Thymus (tissue), 11 donors: ENCODE measurements around the gene LAMA3. TPM values are rescaled to one million over a fixed set of nuclear protein-coding genes. Genes with fewer than 3 reads are reported as not detected.

Experiments used
- DNase-seq, 9 donors: peaks; one replicate each; pipeline ENCODE4 v3.0.0-alpha.2; 2013; ENCODE audit warnings: low spot score in 9 of 9, low read depth in 6 of 9, missing footprints in 1 of 9
- H3K27ac ChIP-seq, 2 donors: one replicate each; pipeline ENCODE4 v1.5.1; 2013; ENCODE audit warnings: control low read depth in 1 of 2, low read depth in 1 of 2, low read length in 1 of 2, mild to moderate bottlenecking in 1 of 2, moderate library complexity in 1 of 2
- H3K27me3 ChIP-seq, 2 donors: one replicate each; pipeline ENCODE4 v1.5.1; 2013; ENCODE audit warnings: low read length in 1 of 2; ENCODE audit not compliant: control insufficient read depth in 2 of 2, insufficient read depth in 1 of 2
- H3K36me3 ChIP-seq, 2 donors: one replicate each; pipeline ENCODE4 v1.5.1; 2013; ENCODE audit warnings: low read length in 1 of 2, mild to moderate bottlenecking in 1 of 2, moderate library complexity in 1 of 2; ENCODE audit not compliant: control insufficient read depth in 2 of 2, insufficient read depth in 2 of 2
- H3K4me1 ChIP-seq, 2 donors: one replicate each; pipeline ENCODE4 v1.5.1; 2013; ENCODE audit warnings: low read length in 2 of 2; ENCODE audit not compliant: control insufficient read depth in 2 of 2, insufficient read depth in 2 of 2
- H3K4me3 ChIP-seq, 2 donors: one replicate each; pipeline ENCODE4 v1.5.1; 2013; ENCODE audit warnings: low read length in 2 of 2, control low read depth in 1 of 2, mild to moderate bottlenecking in 1 of 2
- H3K9me3 ChIP-seq, 2 donors: one replicate each; pipeline ENCODE4 v1.5.1; 2013; ENCODE audit warnings: low read length in 1 of 2, mild to moderate bottlenecking in 1 of 2; ENCODE audit not compliant: control insufficient read depth in 2 of 2, insufficient read depth in 1 of 2
- WGBS: extraction: QIAGEN DNeasy Blood & Tissue Kit; methylation state at CpG from one replicate; pipeline ENCODE4 v1.1.7; 2013; 5-methylcytosine and 5-hydroxymethylcytosine counted together
- polyA plus RNA-seq: library from polyadenylated mRNA; stranded (reverse); fragments of 200-250 nt; gene quantifications from one replicate; pipeline ENCODE4 v1.2.3, GENCODE V29; 2013
- total RNA-seq: library from RNA; stranded (reverse); fragments of 120-200 nt; gene quantifications from one replicate; pipeline ENCODE4 v1.2.4, GENCODE V29; 2013
- donor health status: healthy.

LAMA3 gene
- total and polyA plus RNA-seq, 2 donors: 8.9 to 50.1 TPM

DNA sequence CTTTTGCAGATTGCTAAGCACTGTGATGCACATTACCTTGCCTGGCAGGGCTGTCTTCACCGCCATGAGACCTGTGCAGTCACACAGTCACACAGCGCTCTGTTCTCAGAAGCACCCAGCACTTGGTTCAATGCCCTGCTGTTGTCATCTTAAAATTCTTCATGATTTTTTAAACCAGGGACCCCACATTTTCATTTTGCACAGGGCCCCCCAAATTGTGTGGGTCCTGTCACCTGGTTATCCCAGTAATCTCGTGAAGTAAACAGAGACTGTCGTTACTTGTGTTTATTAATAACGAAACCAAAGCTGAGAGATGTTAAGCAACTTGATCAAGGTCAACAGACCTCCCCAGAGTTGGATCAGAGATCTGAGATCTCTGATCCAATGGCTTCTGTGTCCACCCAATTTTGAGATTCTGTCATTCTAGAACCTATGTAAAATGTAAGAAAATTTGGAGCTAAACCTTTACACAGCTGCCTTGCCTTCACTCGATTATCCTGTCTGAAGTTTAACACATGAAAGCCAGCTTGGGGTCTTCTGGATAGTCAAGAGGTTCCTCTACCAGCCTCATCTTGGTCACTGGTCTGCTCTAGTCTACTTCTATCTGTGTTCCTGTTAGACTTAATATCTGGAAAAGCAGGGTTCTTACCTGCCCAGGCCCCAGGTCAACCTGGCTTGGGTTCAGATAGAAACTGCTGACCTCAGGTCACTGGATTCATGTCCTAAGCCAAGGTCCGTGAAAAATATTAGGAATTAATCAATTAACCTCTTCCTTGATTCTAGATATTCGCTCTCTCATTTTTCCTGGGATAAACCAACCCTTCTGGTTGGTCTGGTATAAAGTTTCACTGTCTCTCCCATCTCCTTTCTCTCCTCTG, 311.6 kb downstream of the LAMA3 start:
- no peak overlapping the region for H3K4me3 ChIP-seq
- H3K9me3 ChIP-seq: no peaks in the 10 kb centered on the region
- no peaks in the 10 kb centered on the region for H3K4me1 ChIP-seq
- no peaks in the 10 kb centered on the region for H3K36me3 ChIP-seq
- 97% methylated on average over 8 of the region's 8 CpGs for WGBS
- no peak for DNase-seq
- no peaks in the 10 kb centered on the region for H3K27me3 ChIP-seq
- H3K27ac ChIP-seq: no peak overlapping the region

DNA sequence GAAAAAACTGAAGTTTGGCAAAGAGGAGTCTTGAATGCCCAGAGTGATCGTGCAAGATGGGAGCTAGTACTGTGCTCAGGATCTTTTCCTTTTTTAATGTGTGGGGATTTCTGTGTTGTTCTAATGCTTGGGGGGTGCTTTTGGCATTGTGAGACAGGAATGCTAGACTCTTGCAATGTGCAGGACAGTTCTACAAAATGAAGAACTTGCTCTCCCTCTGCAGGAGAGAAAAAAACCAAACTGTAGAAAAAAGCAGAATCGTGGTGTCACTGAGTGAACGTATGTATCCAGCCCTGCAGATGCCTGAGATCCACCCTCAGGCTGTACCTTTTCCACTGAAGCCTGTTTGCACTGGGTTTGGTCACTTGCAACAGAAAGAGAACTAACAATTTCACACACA, 313.2 kb downstream of the LAMA3 start:
- no peak overlapping the region for H3K27ac ChIP-seq
- DNase-seq: no peak
- H3K4me3 ChIP-seq: no peak overlapping the region
- H3K27me3 ChIP-seq: no peaks in the 10 kb centered on the region
- WGBS: 65% methylated on average over 3 of the region's 3 CpGs
- no peaks in the 10 kb centered on the region for H3K9me3 ChIP-seq
- no peaks in the 10 kb centered on the region for H3K4me1 ChIP-seq
- no peaks in the 10 kb centered on the region for H3K36me3 ChIP-seq

DNA sequence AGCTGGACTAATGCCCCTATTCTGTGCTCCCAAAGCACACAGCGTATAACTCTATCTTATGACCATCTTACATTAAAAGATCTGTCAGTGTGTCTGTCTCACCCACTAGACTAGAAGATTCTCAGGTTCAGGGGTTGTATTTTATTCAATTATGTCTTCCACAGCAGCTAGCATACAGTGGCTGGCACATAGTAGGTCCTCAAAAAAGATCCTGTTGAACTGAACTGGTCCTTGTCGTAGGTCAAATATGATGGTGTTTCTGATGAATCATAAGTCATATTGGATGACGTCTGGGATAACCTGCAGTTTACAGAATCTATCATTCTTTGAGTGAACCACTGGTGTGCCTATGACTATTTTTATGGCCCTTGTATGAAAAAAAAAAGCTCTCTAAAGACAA, 314.0 kb downstream of the LAMA3 start:
- H3K4me1 ChIP-seq: no peaks in the 10 kb centered on the region
- H3K9me3 ChIP-seq: no peaks in the 10 kb centered on the region
- no peaks in the 10 kb centered on the region for H3K36me3 ChIP-seq
- no peak overlapping the region for H3K4me3 ChIP-seq
- no peaks in the 10 kb centered on the region for H3K27me3 ChIP-seq
- WGBS: 98% methylated on average over 3 of the region's 3 CpGs
- no peak for DNase-seq
- H3K27ac ChIP-seq: no peak overlapping the region

DNA sequence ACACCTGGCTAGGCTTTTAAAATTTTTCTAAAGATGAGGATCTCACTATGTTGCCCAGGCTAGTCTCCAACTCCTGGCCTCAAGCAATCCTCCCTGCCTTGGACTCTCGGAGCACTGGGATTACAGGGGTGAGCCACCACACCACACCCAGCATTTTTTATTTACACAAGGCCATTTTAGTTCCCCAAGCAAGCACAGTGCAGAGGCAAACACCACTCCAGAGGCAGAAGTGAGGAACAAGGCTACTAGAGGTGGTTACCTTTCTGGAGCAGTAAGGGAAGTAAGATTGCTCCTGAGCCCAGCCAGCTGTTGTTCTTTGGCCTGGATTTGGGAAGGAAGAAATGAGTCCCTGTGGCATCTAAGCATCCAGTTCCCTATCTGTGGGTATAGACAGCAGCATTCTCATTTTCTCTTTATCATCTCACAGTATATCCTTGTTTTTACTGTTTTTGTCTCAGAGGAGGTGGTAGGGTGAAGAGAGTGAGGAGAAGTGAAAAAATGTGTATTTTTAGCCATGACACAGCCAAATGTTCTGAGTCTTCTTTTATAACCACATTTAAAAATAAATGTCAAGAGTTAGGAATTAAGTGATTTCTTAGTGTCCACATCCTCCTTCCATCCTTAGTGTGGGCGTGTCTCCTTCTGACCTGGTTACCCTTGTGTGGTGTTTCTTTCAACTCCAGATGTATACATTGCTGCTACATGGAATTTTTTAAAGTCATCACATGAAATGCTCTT, 314.8 kb downstream of the LAMA3 start:
- H3K27ac ChIP-seq: no peak overlapping the region
- H3K36me3 ChIP-seq: no peaks in the 10 kb centered on the region
- no peaks in the 10 kb centered on the region for H3K27me3 ChIP-seq
- no peak overlapping the region for H3K4me3 ChIP-seq
- H3K9me3 ChIP-seq: no peaks in the 10 kb centered on the region
- peaks cover under 1 to 1% of the 10 kb centered on the region in 2 donors for H3K4me1 ChIP-seq
- WGBS: 97% methylated on average over 2 of the region's 2 CpGs
- no peak for DNase-seq

Other genes with a start within 250 kb of the LAMA3 start
- gene RIOK3, start 236.2 kb upstream of the LAMA3 start, total RNA-seq: 34.8 TPM
- gene RIOK3, start 236.2 kb upstream of the LAMA3 start, polyA plus RNA-seq: 81.4 TPM
- 22.5 TPM for gene RMC1, start 185.9 kb upstream of the LAMA3 start, total RNA-seq
- gene RMC1, start 185.9 kb upstream of the LAMA3 start, polyA plus RNA-seq: 67.6 TPM
- 12.5 TPM for gene NPC1, start 102.9 kb upstream of the LAMA3 start, total RNA-seq
- gene NPC1, start 102.9 kb upstream of the LAMA3 start, polyA plus RNA-seq: 19.8 TPM
- gene ANKRD29, start 26.5 kb upstream of the LAMA3 start, total RNA-seq: 3.4 TPM
- gene ANKRD29, start 26.5 kb upstream of the LAMA3 start, polyA plus RNA-seq: 13.0 TPM